Stimulated activated CD8-positive, alpha-beta memory T cell treated with anti-CD3 and anti-CD28 coated beads, Interleukin-4, amount 100 ng/mL, for 24 hours (primary cell): Measurements from ENCODE around the gene GTF3C2.
"Not testable (repeated sequence)": the region's sequence is repeated elsewhere in the genome, so short reads cannot be mapped to it uniquely, and the experiment has no call there.

Experiments
- DNase-seq: peaks from one replicate; pipeline ENCODE4 v3.0.0-alpha.2; 2020; ENCODE audit warnings: low read depth

Gene GTF3C2

GRCh38 chr2:27370816-27371620 is 14.5 kb upstream of the GTF3C2 start:
- no peak for DNase-seq

- DNase-seq, result peak; percentile 99
These were observed 13.7 kb upstream of the GTF3C2 start, which contains the start of the genes EIF2B4 and SNX17 for GRCh38 chr2:27370026-27370815. TSS of gene EIF2B4 (minus strand) at chr2:27370338. CDS start at chr2:27370314, 24 bp downstream. TSS of gene SNX17 (plus strand) at chr2:27370616. CDS start at chr2:27370744, 128 bp downstream.

GRCh38 chr2:27369471-27370025 is 13.0 kb upstream of the GTF3C2 start:
- no peak for DNase-seq

GRCh38 chr2:27363933-27364332 is 7.4 kb upstream of the GTF3C2 start:
- no peak for DNase-seq

GRCh38 chr2:27362678-27363420 is 6.3 kb upstream of the GTF3C2 start:
- DNase-seq, result no peak

DNA sequence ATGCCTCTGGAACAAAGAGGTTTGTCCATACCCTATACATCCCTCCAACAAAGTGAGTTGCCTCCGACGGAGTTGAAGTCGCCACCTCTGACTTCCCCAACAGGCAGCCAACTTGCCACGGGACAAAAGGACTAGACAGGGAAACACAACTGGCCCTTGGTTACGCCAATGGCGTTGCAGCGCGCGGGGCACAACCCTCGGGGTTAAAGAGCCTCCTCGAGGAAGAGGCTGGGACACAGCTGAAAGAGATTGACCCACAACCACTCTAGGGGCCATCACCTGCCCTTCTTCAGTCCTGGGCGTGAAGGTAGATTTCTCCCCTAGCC is 545 bp downstream of the GTF3C2 start:
- no peak for DNase-seq

- DNase-seq, result no peak
These were observed 2.0 kb downstream of the GTF3C2 start for GRCh38 chr2:27354597-27354927.

DNA sequence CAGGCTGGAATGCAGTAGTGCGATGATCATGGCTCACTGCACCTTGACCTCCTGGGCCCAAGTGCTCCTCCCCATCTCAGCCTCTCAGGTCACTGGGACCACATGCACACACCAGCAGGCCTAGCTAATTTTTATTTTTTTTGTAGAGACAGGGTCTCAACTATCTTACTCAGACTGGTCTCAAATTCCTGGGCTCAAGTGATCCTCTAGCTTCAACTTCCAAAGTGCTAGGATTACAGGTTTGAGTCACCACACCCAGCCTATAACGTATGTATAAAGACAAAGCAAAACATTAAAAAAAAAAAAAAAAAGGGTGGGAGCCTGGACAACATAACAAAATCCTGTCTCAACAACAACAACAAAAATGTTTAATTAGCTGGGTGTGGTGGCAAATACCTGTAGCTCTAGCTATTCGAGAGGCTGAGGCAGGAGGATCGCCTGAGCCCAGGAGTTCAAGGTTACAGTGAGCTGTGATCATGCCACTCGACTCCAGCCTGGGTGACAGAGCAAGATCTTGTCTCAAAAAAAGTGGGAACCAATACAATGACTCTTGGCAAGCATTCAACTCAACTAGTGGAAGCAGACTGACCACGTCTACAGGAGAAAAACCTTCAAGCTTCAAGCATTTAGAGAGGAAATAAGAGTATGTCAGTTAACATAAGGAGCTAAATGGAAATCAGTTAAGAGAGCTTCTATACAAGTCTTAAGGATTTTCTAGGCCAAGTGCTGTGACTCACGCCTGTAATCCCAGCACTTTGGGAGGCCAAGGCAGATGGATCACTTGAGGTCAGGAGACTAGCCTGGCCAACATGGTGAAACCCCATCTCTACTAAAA is 2.6 kb downstream of the GTF3C2 start:
- DNase-seq, result no peak

DNA sequence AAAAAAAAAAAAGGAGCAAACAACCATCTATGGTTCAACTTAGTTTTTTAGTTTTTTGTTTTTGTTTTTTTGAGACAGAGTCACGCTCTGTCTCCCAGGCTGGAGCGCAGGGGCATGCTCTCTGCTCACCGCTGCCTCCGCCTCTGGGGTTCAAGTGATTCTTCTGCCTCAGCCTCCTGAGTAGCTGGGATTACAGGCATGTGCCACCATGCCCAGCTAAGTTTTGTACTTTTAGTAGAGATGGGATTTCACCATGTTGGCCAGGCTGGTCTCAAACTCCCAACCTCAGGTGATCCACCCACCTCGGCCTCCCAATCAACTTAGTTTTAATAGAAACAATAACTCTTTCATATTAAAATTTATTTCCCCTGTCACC is 3.2 kb downstream of the GTF3C2 start:
- DNase-seq, result not testable (repeated sequence)

- DNase-seq, result no peak
These were observed 4.6 kb downstream of the GTF3C2 start for GRCh38 chr2:27351802-27352598.

- DNase-seq, result no peak
These were observed 6.4 kb downstream of the GTF3C2 start for GRCh38 chr2:27350106-27350693.

- no peak for DNase-seq
These were observed 8.9 kb downstream of the GTF3C2 start for GRCh38 chr2:27347641-27348040.

DNA sequence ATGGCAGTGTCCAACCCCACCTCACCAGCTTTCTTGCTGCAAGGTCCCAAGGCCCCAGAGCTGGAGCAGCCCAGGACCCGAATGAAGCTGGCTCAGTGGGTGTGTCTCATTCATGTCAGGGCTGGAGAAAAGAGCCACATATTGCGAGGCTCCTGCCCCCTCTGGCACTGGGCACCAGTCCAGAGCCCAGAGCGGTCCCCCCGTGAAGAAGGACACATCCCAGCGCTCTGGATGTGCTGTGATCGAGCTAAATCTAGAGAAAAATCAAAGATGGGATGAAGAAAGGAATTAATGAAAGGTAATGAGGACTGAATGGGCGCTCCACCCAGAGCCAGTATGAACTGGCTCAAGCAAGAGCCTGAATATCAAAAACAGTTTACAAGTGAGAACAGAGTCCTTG is 20.4 kb downstream of the GTF3C2 start:
- DNase-seq, result no peak

- no peak for DNase-seq
These were observed 21.3 kb downstream of the GTF3C2 start for GRCh38 chr2:27335311-27335710.

DNA sequence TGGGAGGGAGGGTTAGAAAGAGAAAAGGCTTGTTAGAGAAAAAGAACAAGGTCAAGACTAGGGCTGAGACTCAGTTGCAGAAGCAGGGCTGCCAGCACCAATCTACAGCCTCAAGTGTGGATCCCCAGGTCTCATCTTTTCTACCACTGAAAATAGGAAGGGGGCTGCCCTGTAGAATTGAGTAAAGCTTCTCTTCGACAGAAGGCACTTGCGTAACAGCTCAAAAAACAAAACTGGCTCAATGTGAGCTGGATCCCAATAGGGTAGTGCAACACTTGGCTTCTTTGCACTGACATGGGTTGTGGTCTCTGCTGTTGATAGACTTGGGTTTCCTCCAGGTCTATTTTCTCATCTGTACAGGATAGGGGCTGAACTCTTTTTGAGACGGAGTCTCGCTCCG is 31.8 kb downstream of the GTF3C2 start:
- DNase-seq, result no peak

DNA sequence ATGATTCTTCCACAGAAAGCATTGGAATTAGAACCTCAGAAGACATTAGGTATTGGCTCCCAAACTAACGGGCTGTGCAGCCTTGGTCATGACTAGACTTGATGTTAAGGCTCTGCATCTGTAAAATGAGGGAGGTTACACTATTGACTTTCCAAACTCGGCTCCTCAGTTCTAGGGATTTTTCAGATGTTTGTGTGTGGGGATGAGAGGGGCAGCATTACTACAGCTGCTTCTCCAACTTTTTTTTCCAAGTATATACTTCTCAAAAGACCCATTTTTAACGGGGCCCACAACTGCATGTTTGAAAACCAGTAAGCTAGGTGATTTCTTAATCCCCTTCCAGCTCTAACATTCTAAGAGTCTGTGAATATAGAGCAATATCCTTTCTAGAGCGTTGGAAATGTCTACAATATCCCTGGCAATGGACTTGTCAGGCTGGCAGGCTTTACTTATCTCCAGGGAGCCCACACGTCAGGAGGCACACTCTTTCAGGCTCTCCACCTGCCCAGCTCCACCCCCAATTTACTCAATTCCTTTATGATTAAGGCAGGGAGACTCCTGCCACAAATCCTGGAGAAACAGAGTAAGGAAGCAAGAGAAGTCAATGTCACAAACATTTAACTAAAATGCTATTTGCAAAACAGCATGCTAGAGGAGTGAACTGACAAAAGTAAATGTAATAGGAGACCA is 32.8 kb downstream of the GTF3C2 start:
- DNase-seq, result no peak

- peak; percentile 84 for DNase-seq
These were observed 33.6 kb downstream of the GTF3C2 start, which contains the start of gene MPV17 for GRCh38 chr2:27322766-27323595. TSS of gene MPV17 (minus strand) at chr2:27323097. CDS start at chr2:27322517, 580 bp downstream.

- DNase-seq, result no peak
These were observed 34.2 kb downstream of the GTF3C2 start for GRCh38 chr2:27322301-27322765.
